Keratinocyte (primary cell): ENCODE results near the gene APBB1IP. TPM values are rescaled to one million over a fixed set of nuclear protein-coding genes. Genes with fewer than 3 reads are reported as not detected.

Source experiments
- DNase-seq: peaks from one replicate; pipeline ENCODE4 v3.0.0-alpha.2; 2011; ENCODE audit warnings: low read depth, missing footprints, low spot score
- FAIRE-seq: peaks from 2 replicates; lab custom pipeline; 2011; peaks lifted over from hg19 to GRCh38; lab: Jason Lieb, UNC
- H2AFZ ChIP-seq: 2 replicates; pipeline ENCODE4 v1.6.0; 2012; ENCODE audit warnings: low read length, control low read depth, inconsistent platforms; ENCODE audit not compliant: control insufficient read depth
- H3K27ac ChIP-seq: 2 replicates; pipeline ENCODE4 v1.5.1; 2011; ENCODE audit warnings: low read length; ENCODE audit not compliant: control insufficient read depth, insufficient read depth
- H3K27me3 ChIP-seq: 3 replicates; pipeline ENCODE4 v1.6.0; 2011; ENCODE audit warnings: low read length; ENCODE audit not compliant: control insufficient read depth, insufficient read depth; ENCODE audit errors: extremely low read depth
- H3K36me3 ChIP-seq, 2 experiments: 2 replicates in 1 of 2; 3 replicates in 1 of 2; pipeline ENCODE4 v1.5.1; 2011; ENCODE audit warnings: low read length in 2 of 2, mild to moderate bottlenecking in 1 of 2; ENCODE audit not compliant: control insufficient read depth in 2 of 2, insufficient read depth in 2 of 2; ENCODE audit errors: extremely low read depth in 1 of 2
- H3K4me1 ChIP-seq: 3 replicates; pipeline ENCODE4 v1.5.1; 2011; ENCODE audit warnings: low read length; ENCODE audit not compliant: control insufficient read depth, insufficient read depth; ENCODE audit errors: extremely low read depth
- H3K4me2 ChIP-seq: 3 replicates; pipeline ENCODE4 v1.6.0; 2011; ENCODE audit warnings: low read depth, low read length; ENCODE audit not compliant: control insufficient read depth, insufficient read depth; ENCODE audit errors: extremely low read depth
- H3K4me3 ChIP-seq, 3 experiments: fragments of 200-600 bp in 1 of 3; sonication (generic) in 1 of 3; 2 replicates in 2 of 3; 3 replicates in 1 of 3; pipeline ENCODE4 v1.5.1; 2011 to 2016; ENCODE audit warnings: low read length in 3 of 3, mild to moderate bottlenecking in 3 of 3, control low read depth in 2 of 3, inconsistent platforms in 1 of 3, low read depth in 1 of 3, mixed read lengths in 1 of 3, mixed run types in 1 of 3, moderate library complexity in 1 of 3; ENCODE audit not compliant: control insufficient read depth in 2 of 3, insufficient read depth in 2 of 3; ENCODE audit errors: extremely low read depth in 1 of 3
- H3K79me2 ChIP-seq: 2 replicates; pipeline ENCODE4 v1.6.0; 2012; ENCODE audit warnings: low read length; ENCODE audit not compliant: control insufficient read depth, insufficient read depth
- H3K9ac ChIP-seq: 3 replicates; pipeline ENCODE4 v1.6.0; 2011; ENCODE audit warnings: low read length; ENCODE audit not compliant: control insufficient read depth, insufficient read depth; ENCODE audit errors: extremely low read depth
- H3K9me1 ChIP-seq: 3 replicates; pipeline ENCODE4 v1.6.0; 2011; ENCODE audit warnings: low read length; ENCODE audit not compliant: control insufficient read depth, insufficient read depth; ENCODE audit errors: extremely low read depth
- H3K9me3 ChIP-seq: 2 replicates; pipeline ENCODE4 v1.5.1; 2012; ENCODE audit warnings: low read depth, low read length; ENCODE audit not compliant: control insufficient read depth
- H4K20me1 ChIP-seq: 3 replicates; pipeline ENCODE4 v1.6.0; 2011; ENCODE audit warnings: low read length; ENCODE audit not compliant: control insufficient read depth, insufficient read depth; ENCODE audit errors: extremely low read depth
- CTCF ChIP-seq, 3 experiments: IDR thresholded peaks in 1 of 3; conservative IDR thresholded peaks in 1 of 3; optimal IDR thresholded peaks in 1 of 3; 2 replicates in 2 of 3; 3 replicates in 1 of 3; pipeline versions ENCODE3 to v1.5.1; 2011; ENCODE audit warnings: low read length in 3 of 3, mild to moderate bottlenecking in 3 of 3, moderate library complexity in 2 of 3, control low read depth in 1 of 3, inconsistent platforms in 1 of 3; ENCODE audit not compliant: insufficient read depth in 2 of 3; ENCODE audit errors: extremely low read depth in 1 of 3
- EZH2 ChIP-seq: IDR thresholded peaks from one replicate; pipeline ENCODE4 v1.6.1; 2012; ENCODE audit warnings: inconsistent platforms, mild to moderate bottlenecking, low read length, moderate library complexity
- dilution Hi-C: fragments of 300-500 bp; cut with MboI; formaldehyde crosslinking; loops from one replicate; pipeline ENCODE4 v1.7.0; 2020; ENCODE audit warnings: low sequenced_read_pairs; ENCODE audit not compliant: extremely low pct_ligation_motif_present
- polyA plus RNA-seq, 5 experiments: library from polyadenylated mRNA; depleted of rRNA in 3 of 5; stranded (reverse) in 3 of 5; stranded (forward) in 1 of 5; unstranded in 1 of 5; fragments of >200 nt; gene quantifications; 1 replicate in 1 of 5; 2 replicates in 3 of 5; 3 replicates in 1 of 5; pipeline versions ENCODE4 v1.2.1 to v1.2.3, GENCODE V29; 2011 to 2012; ENCODE audit warnings: missing spikeins in 2 of 5, low read depth in 1 of 5, low replicate concordance in 1 of 5

Gene APBB1IP
- polyA plus RNA-seq, 1 donor (not counting 4 experiments of a cell fraction or from before 2014, with no cell fraction given) = not detected

GRCh38 chr10:26550774-26551526, 112.8 kb downstream of the APBB1IP start:
- dilution Hi-C loops = no loop called here
- Histone ChIP-seq H4K20me1 (no peaks in the 10 kb centered on the region), H3K9me1 (no peaks in the 10 kb centered on the region), H3K36me3 (no peaks in the 10 kb centered on the region), H3K4me3 (no peak overlapping the region), H3K4me2 (no peak overlapping the region), H3K9ac (no peak overlapping the region), H3K27me3 (no peaks in the 10 kb centered on the region), H2AFZ (no peak overlapping the region), H3K79me2 (no peaks in the 10 kb centered on the region), H3K4me1 (no peaks in the 10 kb centered on the region), H3K9me3 (no peaks in the 10 kb centered on the region), H3K27ac (no peak overlapping the region)
- no peak for FAIRE-seq
- TF ChIP-seq CTCF (optimal IDR thresholded peaks at IDR 0.05 in 1 of 3, IDR thresholded peaks at IDR 0.05 in 1 of 3, conservative IDR thresholded peaks at IDR 0.05 in 1 of 3; ENCODE audit: extremely low read depth in 1 of 3, insufficient read depth in 2 of 3, low read length in 3 of 3) = no peak
- TF ChIP-seq EZH2 = no peak
- DNase-seq = no peak

- H3K79me2 ChIP-seq = no peaks in the 10 kb centered on the region
- H2AFZ ChIP-seq = no peak overlapping the region
- no peaks in the 10 kb centered on the region for H3K36me3 ChIP-seq
- dilution Hi-C loops = no loop called here
- H3K9me3 ChIP-seq = no peaks in the 10 kb centered on the region
- no peaks in the 10 kb centered on the region for H3K4me1 ChIP-seq
- no peak overlapping the region for H3K27ac ChIP-seq
- no peaks in the 10 kb centered on the region for H3K9me1 ChIP-seq
- FAIRE-seq (no peak), DNase-seq (no peak)
- no peaks in the 10 kb centered on the region for H4K20me1 ChIP-seq
- H3K9ac ChIP-seq = no peak overlapping the region
- H3K27me3 ChIP-seq = no peaks in the 10 kb centered on the region
- TF ChIP-seq EZH2 = no peak
- no peak for TF ChIP-seq CTCF (optimal IDR thresholded peaks at IDR 0.05 in 1 of 3, IDR thresholded peaks at IDR 0.05 in 1 of 3, conservative IDR thresholded peaks at IDR 0.05 in 1 of 3; ENCODE audit: extremely low read depth in 1 of 3, insufficient read depth in 2 of 3, low read length in 3 of 3)
- H3K4me2 ChIP-seq = no peak overlapping the region
- H3K4me3 ChIP-seq = no peak overlapping the region
Observed at GRCh38 chr10:26554246-26554645, 116.1 kb downstream of the APBB1IP start.
